Activated effector memory CD4-positive, alpha-beta T cell treated with Interleukin-2 at 50 U/mL for 16 hours (primary cell): ENCODE data around the gene CYYR1.

ENCODE experiments used
- DNase-seq: peaks from one replicate; pipeline ENCODE4 v3.0.0-alpha.2; 2020

The CYYR1 gene

GRCh38 chr21:26550326-26550725, 22.8 kb downstream of the CYYR1 start:
- DNase-seq = no peak

- no peak for DNase-seq
These were observed 26.5 kb downstream of the CYYR1 start for GRCh38 chr21:26546446-26547097.

GRCh38 chr21:26544201-26544775, 28.8 kb downstream of the CYYR1 start:
- DNase-seq = no peak

GRCh38 chr21:26540651-26541050, 32.4 kb downstream of the CYYR1 start:
- DNase-seq = no peak

- DNase-seq = no peak
These were observed 33.5 kb downstream of the CYYR1 start for GRCh38 chr21:26539566-26539965.

GRCh38 chr21:26534517-26534916, 38.6 kb downstream of the CYYR1 start:
- no peak for DNase-seq

GRCh38 chr21:26532208-26532607, 40.9 kb downstream of the CYYR1 start:
- DNase-seq = no peak

GRCh38 chr21:26529526-26529925, 43.6 kb downstream of the CYYR1 start:
- DNase-seq = no peak

GRCh38 chr21:26528882-26529281, 44.2 kb downstream of the CYYR1 start:
- DNase-seq = no peak

GRCh38 chr21:26522704-26523103, 50.4 kb downstream of the CYYR1 start:
- DNase-seq = no peak

- no peak for DNase-seq
These were observed 53.9 kb downstream of the CYYR1 start for GRCh38 chr21:26519142-26519541.

- DNase-seq = no peak
These were observed 57.8 kb downstream of the CYYR1 start for GRCh38 chr21:26515257-26515656.

- no peak for DNase-seq
These were observed 59.9 kb downstream of the CYYR1 start for GRCh38 chr21:26513212-26513611.

- no peak for DNase-seq
These were observed 60.4 kb downstream of the CYYR1 start for GRCh38 chr21:26512664-26513063.

- DNase-seq = no peak
These were observed 64.2 kb downstream of the CYYR1 start for GRCh38 chr21:26508903-26509302.

GRCh38 chr21:26506956-26507355, 66.1 kb downstream of the CYYR1 start:
- DNase-seq = no peak

GRCh38 chr21:26505211-26505610, 67.9 kb downstream of the CYYR1 start:
- DNase-seq = no peak

GRCh38 chr21:26503414-26503813, 69.7 kb downstream of the CYYR1 start:
- no peak for DNase-seq

GRCh38 chr21:26501495-26502021, 71.5 kb downstream of the CYYR1 start:
- DNase-seq = no peak

- DNase-seq = no peak
These were observed 73.6 kb downstream of the CYYR1 start for GRCh38 chr21:26499495-26499894.

GRCh38 chr21:26495283-26495849, 77.7 kb downstream of the CYYR1 start:
- no peak for DNase-seq

GRCh38 chr21:26491663-26492062, 81.4 kb downstream of the CYYR1 start:
- DNase-seq = no peak

GRCh38 chr21:26490771-26491170, 82.3 kb downstream of the CYYR1 start:
- no peak for DNase-seq

GRCh38 chr21:26489781-26490180, 83.3 kb downstream of the CYYR1 start:
- no peak for DNase-seq
